Nephron progenitor cell (in vitro differentiated cells): ENCODE data around the gene ST13.
"Not testable (repeated sequence)": the region's sequence is repeated elsewhere in the genome, so short reads cannot be mapped to it uniquely, and the experiment has no call there.

Experiments used
- DNase-seq: peaks from one replicate; pipeline ENCODE4 v3.0.0; 2021
- H3K27ac Mint-ChIP-seq: 2 replicates; pipeline ENCODE4 v1.8.0; 2021; ENCODE audit warnings: mild to moderate bottlenecking, moderate library complexity, mixed read lengths
- H3K27me3 Mint-ChIP-seq: 2 replicates; pipeline ENCODE4 v1.8.0; 2021; ENCODE audit warnings: mild to moderate bottlenecking, low read depth, mixed read lengths; ENCODE audit not compliant: poor library complexity
- H3K36me3 Mint-ChIP-seq: 2 replicates; pipeline ENCODE4 v1.8.0; 2021; ENCODE audit warnings: low read depth, mixed read lengths
- H3K4me1 Mint-ChIP-seq: 2 replicates; pipeline ENCODE4 v1.8.0; 2021; ENCODE audit warnings: mixed read lengths
- H3K4me3 Mint-ChIP-seq: 2 replicates; pipeline ENCODE4 v1.8.0; 2021; ENCODE audit warnings: mild to moderate bottlenecking, moderate library complexity, mixed read lengths
- H3K9me3 Mint-ChIP-seq: 2 replicates; pipeline ENCODE4 v1.8.0; 2021; ENCODE audit warnings: mild to moderate bottlenecking, moderate library complexity, mixed read lengths
- TF ChIP-seq, protein P1 (sequence below): fragments of 200-600 bp; sonication (generic); IDR thresholded peaks from 2 replicates; pipeline ENCODE4 v1.5.0; 2021; ENCODE audit warnings: antibody characterized with exemption

The ST13 gene

DNA sequence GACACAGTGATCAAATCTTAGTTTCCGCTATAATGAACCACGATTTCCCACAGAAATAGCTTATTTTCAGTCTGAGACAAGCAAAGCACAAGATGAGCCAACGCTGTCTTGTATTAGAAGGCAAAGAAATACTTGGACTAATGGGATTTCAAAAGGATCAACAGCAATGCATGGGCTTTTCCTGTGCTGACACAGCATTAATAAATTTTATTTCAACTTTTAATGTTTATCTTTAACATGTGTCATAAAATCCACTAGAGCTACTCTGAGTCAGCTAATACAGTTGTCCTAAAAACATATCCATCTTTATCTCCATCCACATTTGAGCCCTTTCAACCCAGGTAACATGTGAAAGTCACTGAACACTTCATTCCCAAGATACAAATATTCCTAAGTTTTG lies 21.8 kb downstream of the ST13 start:
- peaks cover 8% of the 10 kb centered on the region for H3K4me1 Mint-ChIP-seq
- no peak overlapping the region for H3K27ac Mint-ChIP-seq
- H3K9me3 Mint-ChIP-seq: no peaks in the 10 kb centered on the region
- H3K36me3 Mint-ChIP-seq: peaks cover 78% of the 10 kb centered on the region
- no peak for DNase-seq
- no peak overlapping the region for H3K4me3 Mint-ChIP-seq
- TF ChIP-seq, protein P1, sequence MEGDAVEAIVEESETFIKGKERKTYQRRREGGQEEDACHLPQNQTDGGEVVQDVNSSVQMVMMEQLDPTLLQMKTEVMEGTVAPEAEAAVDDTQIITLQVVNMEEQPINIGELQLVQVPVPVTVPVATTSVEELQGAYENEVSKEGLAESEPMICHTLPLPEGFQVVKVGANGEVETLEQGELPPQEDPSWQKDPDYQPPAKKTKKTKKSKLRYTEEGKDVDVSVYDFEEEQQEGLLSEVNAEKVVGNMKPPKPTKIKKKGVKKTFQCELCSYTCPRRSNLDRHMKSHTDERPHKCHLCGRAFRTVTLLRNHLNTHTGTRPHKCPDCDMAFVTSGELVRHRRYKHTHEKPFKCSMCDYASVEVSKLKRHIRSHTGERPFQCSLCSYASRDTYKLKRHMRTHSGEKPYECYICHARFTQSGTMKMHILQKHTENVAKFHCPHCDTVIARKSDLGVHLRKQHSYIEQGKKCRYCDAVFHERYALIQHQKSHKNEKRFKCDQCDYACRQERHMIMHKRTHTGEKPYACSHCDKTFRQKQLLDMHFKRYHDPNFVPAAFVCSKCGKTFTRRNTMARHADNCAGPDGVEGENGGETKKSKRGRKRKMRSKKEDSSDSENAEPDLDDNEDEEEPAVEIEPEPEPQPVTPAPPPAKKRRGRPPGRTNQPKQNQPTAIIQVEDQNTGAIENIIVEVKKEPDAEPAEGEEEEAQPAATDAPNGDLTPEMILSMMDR: no peak
- H3K27me3 Mint-ChIP-seq: no peaks in the 10 kb centered on the region

DNA sequence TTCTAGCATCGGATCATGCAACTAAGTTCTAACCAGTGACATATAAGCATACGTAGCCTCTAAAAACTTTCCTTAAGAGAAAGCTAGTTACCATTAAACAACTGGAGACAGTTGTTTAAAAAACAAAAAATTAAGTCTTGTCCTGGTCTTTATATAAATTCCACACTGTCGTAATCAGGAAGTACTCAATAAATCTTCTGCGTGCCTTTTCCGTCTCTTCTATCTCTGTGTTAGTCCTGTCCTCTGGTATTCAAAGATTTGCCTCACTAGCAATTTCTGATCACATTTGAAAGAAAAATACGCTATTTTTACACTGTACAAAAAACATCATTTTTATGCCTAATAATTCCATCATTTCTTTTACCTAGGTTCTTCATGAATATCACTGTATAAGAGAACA lies 27.3 kb downstream of the ST13 start:
- no peaks in the 10 kb centered on the region for H3K27me3 Mint-ChIP-seq
- no peaks in the 10 kb centered on the region for H3K9me3 Mint-ChIP-seq
- H3K4me1 Mint-ChIP-seq: no peaks in the 10 kb centered on the region
- no peak overlapping the region for H3K27ac Mint-ChIP-seq
- peaks cover 64% of the 10 kb centered on the region for H3K36me3 Mint-ChIP-seq
- no peak for DNase-seq
- H3K4me3 Mint-ChIP-seq: no peak overlapping the region
- TF ChIP-seq, protein P1: no peak

DNA sequence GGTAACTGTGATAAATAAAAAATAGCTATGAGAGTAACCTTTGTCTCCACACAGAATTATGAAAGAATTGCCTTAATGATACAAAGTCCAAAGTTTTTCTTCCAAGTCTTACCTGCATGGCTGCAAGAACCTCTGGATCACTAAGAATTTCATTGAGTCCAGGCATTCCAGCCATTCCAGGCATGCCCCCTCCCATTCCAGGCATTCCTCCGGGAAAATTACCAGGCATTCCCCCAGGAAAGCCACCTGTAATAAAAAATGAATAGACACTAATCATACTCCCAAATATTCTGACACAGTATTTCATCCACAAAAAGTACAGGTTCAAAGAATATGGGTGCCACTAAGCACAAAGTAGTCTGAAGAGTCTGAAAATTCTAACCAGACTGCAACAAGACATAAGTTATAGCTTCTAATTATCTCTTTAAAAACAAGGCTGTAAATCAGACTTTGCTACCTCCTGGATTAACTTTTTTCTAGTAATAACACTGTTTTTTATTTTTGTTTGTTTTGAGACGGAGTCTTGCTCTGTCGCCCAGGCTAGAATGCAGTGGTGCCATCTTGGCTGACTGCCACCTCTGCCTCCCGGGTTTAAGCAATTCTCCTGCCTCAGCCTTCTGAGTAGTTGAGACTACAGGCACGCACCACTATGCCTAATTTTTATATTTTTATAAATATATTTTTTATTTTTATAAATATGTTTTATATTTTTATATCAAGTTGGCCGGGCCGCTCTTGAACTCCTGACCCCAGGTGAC lies 29.3 kb downstream of the ST13 start:
- H3K27ac Mint-ChIP-seq: peak overlapping the region; percentile 16
- DNase-seq: no peak
- no peaks in the 10 kb centered on the region for H3K4me1 Mint-ChIP-seq
- H3K4me3 Mint-ChIP-seq: no peak overlapping the region
- TF ChIP-seq, protein P1: no peak
- no peaks in the 10 kb centered on the region for H3K27me3 Mint-ChIP-seq
- no peaks in the 10 kb centered on the region for H3K9me3 Mint-ChIP-seq
- peaks cover 63% of the 10 kb centered on the region for H3K36me3 Mint-ChIP-seq

DNA sequence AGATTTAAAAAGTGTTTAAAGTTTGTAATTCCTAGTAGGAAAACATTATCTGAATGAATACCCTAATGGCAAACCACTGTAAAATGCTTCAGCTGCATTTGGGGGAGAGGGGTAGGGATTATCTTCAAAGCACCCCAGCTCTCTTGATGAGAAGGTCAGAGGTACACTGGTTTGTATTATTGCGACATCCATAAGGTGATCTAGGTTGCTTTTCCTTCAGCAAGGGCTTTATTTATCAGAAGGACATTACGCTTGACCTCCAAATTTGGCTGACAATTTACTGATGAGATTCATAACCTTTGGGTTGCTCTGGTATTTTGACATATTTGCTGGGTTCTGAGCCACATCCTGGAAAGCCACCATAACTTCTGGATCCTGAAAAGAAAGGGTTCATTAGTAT lies 30.1 kb downstream of the ST13 start:
- H3K4me3 Mint-ChIP-seq, H3K9me3 Mint-ChIP-seq, H3K27me3 Mint-ChIP-seq, DNase-seq, H3K4me1 Mint-ChIP-seq, H3K27ac Mint-ChIP-seq: not testable (repeated sequence)
- peaks cover 60% of the 10 kb centered on the region for H3K36me3 Mint-ChIP-seq

DNA sequence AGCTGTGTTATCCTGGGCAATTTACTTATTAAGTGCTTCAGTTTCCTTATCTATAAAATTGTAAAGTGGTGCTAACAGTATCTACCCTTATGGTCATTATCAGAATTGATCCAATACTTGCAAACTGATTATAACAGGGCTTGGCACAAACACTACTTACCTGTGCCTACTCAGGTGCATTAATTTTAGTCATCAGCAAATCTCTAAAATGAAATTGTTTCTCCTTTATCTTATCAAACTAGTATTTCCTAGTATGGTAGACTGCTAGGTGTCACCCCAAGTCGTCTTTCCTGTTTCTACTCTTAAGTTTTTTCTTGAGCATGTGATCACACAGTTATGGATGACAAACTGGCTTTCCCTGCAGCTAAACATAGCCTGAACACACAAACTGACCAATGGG lies 33.0 kb downstream of the ST13 start:
- peaks cover 16% of the 10 kb centered on the region for H3K4me1 Mint-ChIP-seq

DNA sequence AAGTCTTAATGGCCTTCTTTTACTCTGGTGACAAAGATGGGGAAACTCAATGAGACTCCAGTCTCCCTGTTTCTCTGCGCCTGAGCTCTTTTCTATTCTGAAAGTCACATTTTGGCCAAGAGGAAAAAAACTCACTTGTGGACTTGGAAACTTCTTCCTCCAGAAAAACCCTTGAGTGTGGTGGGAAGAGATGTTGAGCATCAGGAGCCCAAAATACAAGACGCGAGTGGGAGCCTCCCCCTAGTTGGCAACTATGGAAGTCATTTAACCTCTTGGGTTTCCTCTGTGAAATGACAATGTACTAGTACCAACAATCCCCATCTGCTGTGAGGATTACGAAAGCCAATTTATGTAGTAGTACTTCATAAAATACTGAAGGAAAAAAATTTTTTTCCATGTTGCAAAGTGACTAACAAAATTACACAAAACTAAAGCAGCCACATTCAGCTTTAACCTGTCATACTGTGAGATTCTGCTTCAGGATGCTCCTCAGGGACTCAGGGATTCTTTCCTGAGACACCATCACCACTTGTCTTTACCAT lies 36.8 kb downstream of the ST13 start:
- TF ChIP-seq, protein P1: no peak
- DNase-seq: no peak
- H3K36me3 Mint-ChIP-seq: peaks cover 31% of the 10 kb centered on the region
- peaks cover 33% of the 10 kb centered on the region for H3K4me1 Mint-ChIP-seq
- H3K27ac Mint-ChIP-seq: no peak overlapping the region
- no peaks in the 10 kb centered on the region for H3K27me3 Mint-ChIP-seq
- H3K4me3 Mint-ChIP-seq: peak overlapping the region; percentile 81
- no peaks in the 10 kb centered on the region for H3K9me3 Mint-ChIP-seq

More for the DNA sequence above, 33.0 kb downstream of the ST13 start:
- Mint-ChIP-seq H3K36me3 (peaks cover 38% of the 10 kb centered on the region), H3K27me3 (no peaks in the 10 kb centered on the region), H3K9me3 (no peaks in the 10 kb centered on the region), H3K4me3 (no peak overlapping the region), H3K27ac (no peak overlapping the region)
- DNase-seq: no peak
- TF ChIP-seq, protein P1: no peak
